GM18870 (cell line): Measurements from ENCODE around the gene IRF2BP1.

ENCODE experiments used
- ATAC-seq: cut with Tn5 transposase; IDR thresholded peaks from one replicate; pipeline ENCODE4 v1.9.1; 2021; ENCODE audit warnings: moderate library complexity; ENCODE audit not compliant: unreplicated experiment

Gene IRF2BP1

DNA sequence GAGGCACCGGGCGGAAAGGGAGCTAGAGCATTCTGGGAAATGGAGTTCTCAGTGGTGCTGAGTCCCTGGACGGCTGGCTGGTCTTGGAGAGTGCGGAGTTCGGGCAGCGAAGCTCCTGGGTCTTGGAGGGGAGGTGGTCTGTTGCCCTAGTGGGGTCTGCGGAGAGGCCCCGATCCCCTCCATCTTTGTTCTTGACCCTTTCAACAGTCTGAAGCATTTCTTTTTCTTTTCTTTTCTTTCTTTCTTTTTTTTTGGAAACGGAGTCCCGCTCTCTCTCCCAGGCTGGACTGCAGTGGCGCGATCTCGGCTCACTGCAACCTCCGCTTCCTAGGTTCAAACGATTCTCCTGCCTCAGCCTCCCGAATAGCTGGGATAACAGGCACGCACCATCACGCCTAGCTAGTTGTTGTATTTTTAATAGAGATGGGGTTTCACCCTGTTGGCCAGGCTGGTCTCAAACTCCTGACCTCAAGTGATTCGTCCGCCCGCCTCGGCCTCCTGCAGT, 22.6 kb downstream of the IRF2BP1 start:
- no peak for ATAC-seq

DNA sequence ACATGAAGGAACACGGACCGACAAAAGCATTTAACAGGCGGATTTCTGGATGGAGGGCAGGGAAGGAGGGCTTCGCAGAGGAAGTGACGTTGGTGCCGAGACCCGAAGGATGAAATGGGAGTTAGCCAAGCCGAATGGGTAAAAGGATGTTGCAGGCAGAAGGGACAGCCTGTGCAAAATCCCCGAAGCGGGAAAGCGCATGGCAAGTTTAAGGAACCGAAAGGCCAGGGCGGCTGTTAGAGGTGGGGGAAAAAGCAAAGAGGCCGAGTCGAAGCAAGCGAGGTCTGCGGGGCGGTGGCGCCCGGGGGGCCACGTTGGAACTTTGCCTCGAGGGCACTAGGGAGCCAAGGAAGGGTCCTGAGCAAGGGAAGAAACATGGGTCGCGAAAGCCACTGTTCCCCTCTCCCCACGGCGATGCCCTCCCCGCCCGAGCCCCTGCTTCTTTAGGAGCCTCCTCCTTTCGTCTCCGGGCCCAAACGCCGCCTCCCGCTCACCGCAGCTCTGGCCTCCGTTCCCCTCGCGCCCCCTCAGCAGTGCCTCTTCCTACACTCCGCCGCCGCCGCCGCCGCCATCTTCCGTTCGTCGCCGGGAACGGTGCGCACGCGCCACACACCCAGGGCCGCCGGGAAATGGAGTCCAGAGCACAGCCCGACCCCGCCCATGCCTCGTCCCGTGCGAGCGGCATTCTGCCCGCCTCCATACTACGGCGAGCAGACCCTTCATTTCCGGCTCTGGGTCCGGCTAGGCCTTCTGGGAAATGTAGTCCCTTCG, 23.2 kb downstream of the IRF2BP1 start, which contains the start of gene SYMPK:
TSS of gene SYMPK (minus strand) at position 584 of the 771 bp plus-strand sequence. CDS start 8,652 bp downstream, outside the sequence.
- peak; percentile 86 for ATAC-seq

DNA sequence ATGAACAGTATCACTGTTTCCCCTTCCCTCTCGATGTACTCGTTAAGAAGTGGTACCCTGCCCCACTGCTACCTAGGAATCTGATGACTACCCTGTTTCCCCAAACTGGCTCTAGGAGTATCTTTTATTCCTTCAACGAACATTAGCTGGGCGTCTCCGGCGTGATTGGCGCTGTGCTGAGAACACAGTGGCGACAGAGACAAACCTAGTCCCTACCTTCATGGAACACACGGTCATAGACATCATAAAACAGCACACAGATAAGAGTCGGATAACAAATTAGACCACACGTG, 23.7 kb downstream of the IRF2BP1 start:
- ATAC-seq = no peak

DNA sequence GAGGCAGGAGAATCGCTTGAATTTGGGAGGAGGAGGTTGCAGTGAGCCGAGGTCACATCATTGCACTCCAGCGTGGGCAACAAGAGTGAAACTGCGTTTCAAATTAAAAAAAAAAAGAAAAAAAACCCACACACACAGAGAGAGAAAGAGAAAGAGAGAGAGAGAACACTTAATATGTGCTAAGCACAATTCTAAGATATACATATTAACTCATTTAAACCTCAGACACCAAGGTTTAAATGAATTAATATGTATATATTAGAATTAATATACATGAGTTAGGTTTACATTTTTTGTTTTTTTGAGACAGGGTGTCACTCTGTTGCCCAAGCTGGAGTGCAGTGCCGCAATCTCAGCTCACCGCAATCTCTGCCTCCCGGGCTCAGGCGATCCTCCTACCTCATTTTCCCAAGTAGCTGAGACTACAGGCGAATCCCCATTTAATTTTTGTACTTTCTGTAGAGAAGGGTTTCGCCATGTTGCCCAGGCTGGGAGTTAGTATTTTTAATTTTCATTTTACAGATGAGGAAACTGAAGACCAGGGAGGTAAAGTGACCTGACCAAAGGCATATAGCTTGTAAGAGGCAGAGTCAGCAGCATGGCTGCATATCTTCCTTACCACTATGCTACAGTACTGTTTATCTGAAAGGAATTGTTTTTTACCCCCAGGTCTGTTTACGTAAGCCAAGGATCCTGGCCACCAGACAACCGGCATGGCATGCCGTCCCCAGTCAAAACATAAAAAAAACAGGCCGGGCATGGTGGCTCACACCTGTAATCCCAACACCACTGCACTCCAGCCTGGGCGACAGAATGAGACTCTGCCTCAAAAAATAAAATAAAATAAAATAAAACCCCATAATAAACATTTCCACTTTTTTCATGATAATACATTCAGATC, 25.3 kb downstream of the IRF2BP1 start:
- no peak for ATAC-seq

DNA sequence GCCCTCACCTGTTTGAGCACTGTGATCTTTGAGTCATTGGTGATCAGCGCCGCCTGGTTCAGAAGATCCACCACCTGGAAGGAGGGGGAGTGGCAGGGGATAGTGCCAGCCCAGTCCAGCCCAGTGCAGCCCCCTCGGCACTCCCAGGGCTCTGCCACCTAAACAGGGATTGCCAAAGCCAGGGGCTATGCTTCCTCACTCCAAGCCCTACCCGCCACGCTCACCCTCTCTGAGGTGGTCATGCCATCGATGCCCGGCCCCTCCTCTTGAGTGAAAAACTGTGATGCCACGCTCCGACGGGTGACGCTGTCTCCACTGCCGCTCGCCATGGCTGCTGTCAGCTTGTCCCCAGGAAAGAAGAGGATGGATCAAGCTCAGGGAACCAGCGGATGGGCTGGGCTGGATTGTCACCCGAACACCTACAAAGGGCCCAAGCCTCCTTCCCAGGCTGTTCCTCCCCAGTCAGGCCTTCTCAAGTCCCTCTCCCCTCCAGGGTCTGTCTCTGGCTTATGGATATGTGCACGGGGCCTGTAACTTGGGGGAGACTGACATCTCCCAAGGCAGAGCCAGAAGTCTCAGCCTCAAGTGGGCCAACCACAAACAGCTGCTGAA, 31.7 kb downstream of the IRF2BP1 start:
- ATAC-seq = no peak

DNA sequence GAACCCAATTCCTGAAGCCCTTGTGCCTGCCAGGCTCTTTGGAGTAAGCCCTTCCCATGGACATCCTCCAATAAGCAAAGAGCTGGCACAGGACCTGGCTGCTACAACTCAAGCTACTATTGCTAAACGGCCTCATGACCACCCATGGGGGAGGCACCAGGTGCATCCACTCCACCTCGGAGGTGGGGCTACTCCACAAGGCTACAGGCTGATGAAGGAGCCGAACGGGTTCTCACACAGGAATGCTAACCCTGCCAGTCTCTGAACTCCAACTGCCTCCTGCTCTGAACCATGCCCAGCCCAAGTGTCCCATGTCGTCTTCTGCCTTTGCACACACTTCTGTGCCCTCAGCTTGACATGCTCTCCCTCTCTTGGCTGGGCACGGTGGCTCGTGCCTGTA, 33.0 kb downstream of the IRF2BP1 start:
- no peak for ATAC-seq

DNA sequence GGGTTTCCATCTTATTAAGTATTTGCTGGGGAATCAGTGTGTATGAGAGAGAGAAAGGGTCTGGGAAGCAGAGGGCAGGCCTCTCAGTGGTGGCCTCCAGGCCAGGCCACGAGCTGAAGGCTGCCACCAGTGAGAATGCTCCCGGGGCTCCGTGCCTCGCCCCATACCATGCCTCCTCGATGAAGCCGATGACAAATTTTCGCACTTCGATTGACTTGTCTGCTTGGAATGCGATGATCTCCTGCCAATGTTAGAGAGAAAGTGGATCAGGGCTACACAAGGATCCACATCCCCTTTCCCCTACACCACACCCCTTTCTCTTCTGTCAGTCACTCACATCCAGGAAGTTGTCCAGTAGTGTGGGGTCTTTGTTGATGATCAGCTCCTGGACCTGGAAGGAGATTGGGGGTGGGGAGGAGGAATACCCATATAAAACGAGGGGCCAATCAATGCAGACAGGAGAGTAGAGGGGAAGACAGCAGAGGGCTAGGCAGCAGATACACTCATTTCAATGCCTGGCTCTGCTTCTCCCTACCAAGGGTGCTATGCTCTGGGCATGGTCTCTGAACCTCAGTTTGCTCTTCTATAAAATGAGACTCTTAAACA, 33.7 kb downstream of the IRF2BP1 start:
- ATAC-seq = no peak

DNA sequence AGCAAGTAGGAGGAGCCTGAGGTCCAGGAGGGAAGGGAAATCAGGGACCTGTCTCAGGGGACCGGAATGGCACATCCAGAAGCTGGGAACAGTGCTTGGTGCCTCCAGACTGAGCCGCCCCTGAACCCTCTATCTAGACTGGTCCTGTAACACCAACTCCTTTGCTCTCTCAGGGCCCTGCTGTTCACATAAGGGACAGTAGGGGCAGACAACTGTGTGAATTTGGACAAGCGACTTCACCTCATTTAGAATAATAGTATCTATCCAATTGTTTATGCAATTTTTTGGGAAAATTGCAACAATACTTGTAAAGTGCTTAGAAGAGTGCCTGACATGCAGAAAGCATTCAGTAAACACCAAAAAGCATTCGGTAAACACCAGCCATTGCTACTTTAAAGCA, 37.0 kb downstream of the IRF2BP1 start:
- ATAC-seq = no peak

DNA sequence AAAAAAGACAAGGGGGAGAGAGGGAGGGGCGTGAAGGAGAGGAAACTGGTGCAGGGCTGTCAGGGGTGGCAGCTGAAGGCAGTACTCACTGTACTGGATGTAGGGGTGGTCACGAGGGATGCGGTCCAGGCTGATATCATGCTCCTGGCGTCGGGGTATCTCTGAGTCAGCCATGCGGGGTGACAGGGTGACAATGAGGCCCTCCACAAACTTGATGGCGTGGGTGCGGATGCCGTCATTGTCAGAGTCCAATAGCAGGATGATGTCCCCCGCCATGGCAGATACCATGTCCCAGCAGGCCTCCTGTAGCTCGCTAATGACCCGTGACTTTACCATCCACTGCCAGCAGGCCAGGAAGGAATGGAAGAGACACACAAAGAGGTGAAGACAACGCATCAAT, 38.3 kb downstream of the IRF2BP1 start:
- no peak for ATAC-seq

DNA sequence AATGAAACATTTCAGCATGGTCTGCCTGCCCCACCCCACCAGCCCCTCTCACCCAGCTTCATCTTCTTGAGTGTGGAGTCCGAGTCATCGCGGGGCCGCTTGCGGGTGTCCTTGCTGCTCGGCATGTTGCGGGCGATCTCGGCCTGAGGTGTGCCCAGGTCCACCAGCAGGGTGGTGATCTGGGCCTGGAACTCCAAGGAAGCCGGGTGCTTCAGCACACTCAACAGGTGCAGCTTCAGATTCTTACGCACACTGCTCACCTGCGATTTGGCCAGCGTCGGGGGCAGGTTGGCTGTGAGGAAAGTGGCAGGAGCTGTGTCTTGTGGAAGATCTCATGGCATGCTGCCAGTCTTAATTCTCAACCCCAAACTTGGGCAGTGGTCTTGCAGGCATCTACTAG, 43.7 kb downstream of the IRF2BP1 start:
- ATAC-seq = no peak

DNA sequence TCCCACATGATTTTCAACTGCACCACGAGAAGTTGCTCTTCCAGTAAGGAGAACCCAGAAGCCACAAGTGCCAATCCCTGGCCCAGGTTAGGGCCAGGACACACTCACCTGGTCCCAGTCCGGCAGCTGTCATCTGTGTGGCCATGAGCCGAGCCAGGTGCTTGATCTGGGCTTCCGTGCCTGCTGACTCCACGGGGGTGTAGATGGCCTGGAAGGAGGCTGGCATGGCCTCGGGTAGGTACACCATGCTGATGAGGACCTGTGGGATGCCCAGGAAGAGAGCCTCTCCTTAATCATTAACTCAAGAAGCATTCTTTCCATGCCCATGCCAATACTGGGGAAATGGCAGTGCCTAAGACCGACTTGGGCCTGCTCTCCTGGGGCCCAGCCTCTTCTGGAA, 51.0 kb downstream of the IRF2BP1 start:
- no peak for ATAC-seq
